Right atrium auricular region (tissue), 2 donors: ENCODE data around the gene CROCC2. TPM values are rescaled to one million over a fixed set of nuclear protein-coding genes. Genes with fewer than 3 reads are reported as not detected.
A peak's percentile ranks its signal among the peaks of the same experiment; 100 is the strongest.

Experiments
- DNase-seq: peaks from one replicate; pipeline ENCODE4 v3.0.0-alpha.2; 2019; ENCODE audit warnings: low spot score
- H3K27ac ChIP-seq, 2 donors: fragments of 200-600 bp; sonication (generic); 1 replicate in 1 of 2; 2 replicates in 1 of 2; pipeline ENCODE4 v1.5.1; 2016 to 2019
- H3K27me3 ChIP-seq, 2 donors: fragments of 200-600 bp; sonication (generic); one replicate each; pipeline versions ENCODE4 v1.5.1 to v1.6.0; 2017 to 2019
- H3K36me3 ChIP-seq: fragments of 200-600 bp; sonication (generic); one replicate; pipeline ENCODE4 v1.5.1; 2016
- H3K4me1 ChIP-seq, 2 donors: fragments of 200-600 bp; sonication (generic); one replicate each; pipeline versions ENCODE4 v1.5.1 to v1.6.0; 2017 to 2019
- H3K4me3 ChIP-seq, 2 donors: fragments of 200-600 bp; sonication (generic); 1 replicate in 1 of 2; 2 replicates in 1 of 2; pipeline ENCODE4 v1.5.1; 2017 to 2019; ENCODE audit warnings: mild to moderate bottlenecking in 1 of 2, moderate library complexity in 1 of 2
- H3K9me3 ChIP-seq, 2 donors: fragments of 200-600 bp; sonication (generic); one replicate each; pipeline ENCODE4 v1.5.1; 2019
- CTCF ChIP-seq, 2 donors: fragments of 200-600 bp; sonication (generic); IDR thresholded peaks; one replicate each; pipeline ENCODE4 v1.5.1; 2019; ENCODE audit warnings: antibody characterized with exemption in 2 of 2
- total RNA-seq, 2 donors: library from RNA; depleted of rRNA; stranded (reverse); fragments of >200 nt; gene quantifications; one replicate each; pipeline ENCODE4 v1.1.0, GENCODE V29; 2016

Gene CROCC2
- total RNA-seq, 2 donors from 2014 or later, result not detected

DNA sequence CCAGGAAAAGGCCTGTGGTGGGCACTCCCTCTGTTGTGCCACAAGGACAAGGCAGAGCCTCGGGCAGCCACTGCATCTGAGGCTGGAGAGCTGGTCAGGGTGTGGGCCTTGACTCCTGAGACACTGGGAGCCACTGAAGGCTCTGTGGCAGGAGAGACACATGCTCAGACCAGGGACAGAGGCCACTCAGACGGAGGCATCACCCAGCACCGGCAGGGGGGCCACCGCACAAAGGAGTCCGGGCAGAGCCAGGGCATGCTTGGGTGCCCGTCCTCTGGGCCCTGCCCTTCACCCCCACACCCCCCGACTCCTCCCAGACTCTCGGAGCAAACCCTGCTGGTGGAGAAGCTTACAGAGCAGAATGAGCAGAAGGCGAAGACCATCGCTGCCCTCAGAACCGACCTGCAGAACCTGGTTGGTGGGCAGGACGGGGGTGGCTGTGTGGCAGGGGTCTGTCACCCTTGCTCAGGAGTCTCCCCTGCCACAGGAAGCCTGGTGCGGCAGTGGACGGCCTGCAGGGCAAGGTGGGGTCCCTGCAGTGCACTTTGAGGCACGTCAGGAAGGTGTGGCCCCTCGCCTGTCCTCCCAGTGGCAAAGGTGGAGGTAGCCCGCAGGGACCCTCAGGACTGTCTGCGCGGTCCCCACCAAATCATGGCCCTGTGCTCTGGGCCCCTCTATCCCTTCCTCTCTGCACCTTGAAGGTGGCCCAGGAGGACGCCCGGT lies 26.0 kb downstream of the CROCC2 start:
- Histone ChIP-seq H3K27me3 (no peaks in the 10 kb centered on the region), H3K9me3 (peaks cover 0 to 15% of the 10 kb centered on the region in 2 donors), H3K4me3 (no peak overlapping the region), H3K27ac (no peak overlapping the region), H3K36me3 (no peaks in the 10 kb centered on the region), H3K4me1 (no peaks in the 10 kb centered on the region)
- DNase-seq, result peak; percentile 47
- no peak for TF ChIP-seq CTCF (IDR thresholded peaks at IDR 0.05)

DNA sequence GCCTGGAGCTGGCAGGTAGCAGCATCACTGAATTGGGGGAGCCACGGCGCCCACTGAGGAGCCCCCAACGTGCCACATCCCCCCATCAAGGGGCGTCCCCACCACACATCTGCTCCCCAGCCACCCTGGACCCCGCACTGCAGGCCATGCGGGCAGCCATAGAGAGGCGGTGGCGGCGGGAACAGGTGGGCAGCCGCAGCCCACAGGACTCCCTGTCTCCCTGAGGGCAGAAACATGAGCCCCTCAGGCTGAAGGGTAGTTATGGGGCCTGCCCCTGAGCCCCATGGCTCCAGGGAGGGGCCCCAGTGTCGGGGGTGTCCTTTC lies 26.6 kb downstream of the CROCC2 start:
- Histone ChIP-seq H3K36me3 (no peaks in the 10 kb centered on the region), H3K27ac (no peak overlapping the region), H3K4me1 (no peaks in the 10 kb centered on the region), H3K9me3 (peaks cover 0 to 16% of the 10 kb centered on the region in 2 donors), H3K4me3 (no peak overlapping the region), H3K27me3 (no peaks in the 10 kb centered on the region)
- TF ChIP-seq CTCF (IDR thresholded peaks at IDR 0.05), result no peak
- DNase-seq, result no peak

DNA sequence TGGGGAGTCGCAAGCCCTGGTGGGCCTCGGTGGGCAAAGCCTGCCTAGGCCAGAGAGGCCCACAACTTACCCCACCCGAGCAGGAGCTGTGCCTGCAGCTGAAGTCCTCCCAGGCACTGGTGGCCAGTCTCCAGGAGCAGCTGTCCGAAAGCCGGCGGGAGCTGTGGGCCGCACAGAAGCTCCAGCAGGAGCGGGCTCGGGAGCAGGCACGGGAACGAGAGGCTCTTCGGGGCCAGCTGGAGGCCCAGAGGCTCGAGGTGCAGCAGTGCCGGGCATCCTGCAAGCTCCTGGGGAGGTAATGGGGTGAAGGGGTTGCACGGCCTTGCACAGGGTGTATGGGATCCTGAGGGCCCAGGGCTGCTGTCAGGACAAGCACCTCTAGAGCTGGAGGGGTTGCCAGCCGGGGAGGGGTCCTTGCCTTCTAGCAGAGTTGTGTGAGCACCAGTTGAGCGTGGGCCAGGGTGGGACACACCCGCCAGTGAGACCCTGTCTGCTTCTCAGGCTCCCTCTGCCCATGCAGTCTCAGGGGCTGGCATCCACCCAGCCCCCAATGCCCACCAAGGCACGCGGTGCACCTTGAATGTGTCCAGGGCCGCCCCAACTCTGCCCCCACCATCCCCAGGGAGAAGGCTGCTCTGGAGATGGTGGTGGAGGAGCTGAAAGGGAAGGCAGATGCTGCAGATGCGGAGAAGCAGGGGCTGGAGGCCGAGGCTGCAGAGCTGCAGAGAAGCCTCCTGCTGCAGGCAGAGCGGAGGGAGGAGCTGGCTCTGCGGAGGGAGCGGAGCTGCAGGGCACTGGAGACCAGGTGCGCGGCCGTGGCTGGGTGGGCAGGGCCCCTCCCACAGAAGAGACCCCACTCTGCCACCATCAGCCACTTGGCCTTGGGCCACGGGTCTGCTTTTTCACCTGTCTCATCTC lies 27.2 kb downstream of the CROCC2 start:
- DNase-seq, result peak; percentile 54
- no peak for TF ChIP-seq CTCF (IDR thresholded peaks at IDR 0.05)
- no peaks in the 10 kb centered on the region for H3K36me3 ChIP-seq

DNA sequence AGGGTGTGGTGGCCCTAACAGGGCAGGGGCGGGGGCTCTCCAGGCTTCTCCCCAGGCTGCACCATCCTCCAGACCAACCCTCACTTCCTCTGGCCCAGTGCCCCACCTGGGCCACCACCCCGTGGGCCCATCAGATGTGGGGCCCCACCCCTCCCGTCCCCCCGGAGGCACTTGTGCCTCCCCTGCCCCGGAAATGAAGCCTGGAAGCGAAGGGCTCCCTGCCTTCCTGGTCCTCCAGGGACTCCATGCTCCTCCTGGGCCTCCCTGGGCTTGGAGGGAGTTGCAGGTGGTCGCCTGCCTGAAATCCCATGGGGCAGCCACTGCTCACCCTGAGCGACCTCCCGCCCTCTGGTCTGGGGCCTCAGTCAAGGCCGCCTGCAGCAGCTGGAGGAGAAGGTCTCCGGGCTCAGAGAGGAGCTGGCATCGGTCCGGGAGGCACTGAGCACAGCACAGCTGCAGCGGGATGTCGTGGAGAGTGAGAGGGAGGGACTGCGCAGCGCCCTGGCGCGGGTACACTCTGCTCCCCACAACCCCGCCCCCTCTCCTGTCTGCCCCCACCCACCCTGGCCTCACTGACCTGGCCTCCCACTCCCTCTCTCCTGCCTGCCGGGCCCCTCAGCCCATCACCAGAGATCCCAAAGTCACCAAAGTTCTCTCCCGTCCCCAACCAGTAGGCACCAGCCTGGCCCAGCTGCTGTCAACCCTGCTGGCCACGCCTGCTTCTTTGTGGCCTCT lies 28.0 kb downstream of the CROCC2 start:
- Histone ChIP-seq H3K4me1 (no peaks in the 10 kb centered on the region), H3K27me3 (no peaks in the 10 kb centered on the region), H3K4me3 (no peak overlapping the region), H3K36me3 (no peaks in the 10 kb centered on the region), H3K27ac (no peak overlapping the region), H3K9me3 (peaks cover 0 to 24% of the 10 kb centered on the region in 2 donors)
- TF ChIP-seq CTCF (IDR thresholded peaks at IDR 0.05), result no peak
- DNase-seq, result peak; percentile 38

More for the DNA sequence above, 27.2 kb downstream of the CROCC2 start:
- Histone ChIP-seq H3K9me3 (peaks cover 0 to 18% of the 10 kb centered on the region in 2 donors), H3K4me1 (no peaks in the 10 kb centered on the region), H3K4me3 (no peak overlapping the region), H3K27ac (no peak overlapping the region), H3K27me3 (no peaks in the 10 kb centered on the region)

GRCh38 chr2:240934701-240935102 lies 28.6 kb downstream of the CROCC2 start:
- Histone ChIP-seq H3K4me1 (no peaks in the 10 kb centered on the region), H3K27ac (no peak overlapping the region), H3K27me3 (no peaks in the 10 kb centered on the region), H3K4me3 (no peak overlapping the region), H3K36me3 (no peaks in the 10 kb centered on the region), H3K9me3 (peaks cover 0 to 28% of the 10 kb centered on the region in 2 donors)
- peak; percentile 54 for DNase-seq
- TF ChIP-seq CTCF (IDR thresholded peaks at IDR 0.05), result no peak
